Cardiac fibroblast (primary cell): ENCODE results near the gene ZNF627.
A peak's percentile ranks its signal among the peaks of the same experiment; 100 is the strongest.

Source experiments
- DNase-seq, 2 donors: peaks; one replicate each; pipeline versions ENCODE4 v3.0.0 to v3.0.0-alpha.2; 2010; ENCODE audit warnings: low read depth in 2 of 2
- H3K4me3 ChIP-seq, 2 donors: replicated peaks in 1 of 2; 1 replicate in 1 of 2; 2 replicates in 1 of 2; pipeline ENCODE4 v1.5.1; 2011; ENCODE audit warnings: low read depth in 2 of 2, low read length in 2 of 2, mild to moderate bottlenecking in 2 of 2, moderate library complexity in 1 of 2
- CTCF ChIP-seq: IDR thresholded peaks from one replicate; pipeline ENCODE4 v1.5.1; 2011; ENCODE audit warnings: low read depth, mild to moderate bottlenecking, low read length, inconsistent platforms

ZNF627 gene

GRCh38 chr19:11639245-11639601, 41.9 kb downstream of the ZNF627 start:
- no peak for TF ChIP-seq CTCF
- H3K4me3 ChIP-seq, result no peak overlapping the region
- no peak for DNase-seq

- TF ChIP-seq CTCF, result no peak
- H3K4me3 ChIP-seq, result peak overlapping the region; percentile 71 to 82
- peak; percentile 90 to 91 for DNase-seq
These were observed 42.6 kb downstream of the ZNF627 start for GRCh38 chr19:11639602-11640471.

- DNase-seq, result no peak
- H3K4me3 ChIP-seq, result no peak overlapping the region
- no peak for TF ChIP-seq CTCF
These were observed 44.0 kb downstream of the ZNF627 start for GRCh38 chr19:11641244-11641643.

GRCh38 chr19:11642902-11643301, 45.6 kb downstream of the ZNF627 start:
- TF ChIP-seq CTCF, result no peak
- no peak overlapping the region for H3K4me3 ChIP-seq
- DNase-seq, result no peak

GRCh38 chr19:11649941-11650340, 52.7 kb downstream of the ZNF627 start:
- no peak overlapping the region for H3K4me3 ChIP-seq
- peak in 1 of 2 donors; percentile 11 for DNase-seq
- TF ChIP-seq CTCF, result no peak

GRCh38 chr19:11651062-11651461, 53.8 kb downstream of the ZNF627 start:
- TF ChIP-seq CTCF, result no peak
- no peak for DNase-seq
- no peak overlapping the region for H3K4me3 ChIP-seq
